NCI-H1694 (cell line): ENCODE results near the gene ZSCAN29.
"Not testable (repeated sequence)": the region's sequence is repeated elsewhere in the genome, so short reads cannot be mapped to it uniquely, and the experiment has no call there.

Source experiments
- DNase-seq: peaks from one replicate; lab custom pipeline; 2025; lab: John Stamatoyannopoulos, UW

ZSCAN29 gene

GRCh38 chr15:43370975-43371974, at the start of gene ZSCAN29, which contains the start of gene TUBGCP4:
ZSCAN29 (minus strand) TSS chr15:43371043; CDS start chr15:43369913, 1,130 bp downstream.
TUBGCP4 (plus strand) TSS chr15:43371101; CDS start chr15:43371355, 254 bp downstream.
- DNase-seq = peak; percentile 47

GRCh38 chr15:43420435-43420834, 49.6 kb upstream of the ZSCAN29 start:
- DNase-seq = no peak

DNA sequence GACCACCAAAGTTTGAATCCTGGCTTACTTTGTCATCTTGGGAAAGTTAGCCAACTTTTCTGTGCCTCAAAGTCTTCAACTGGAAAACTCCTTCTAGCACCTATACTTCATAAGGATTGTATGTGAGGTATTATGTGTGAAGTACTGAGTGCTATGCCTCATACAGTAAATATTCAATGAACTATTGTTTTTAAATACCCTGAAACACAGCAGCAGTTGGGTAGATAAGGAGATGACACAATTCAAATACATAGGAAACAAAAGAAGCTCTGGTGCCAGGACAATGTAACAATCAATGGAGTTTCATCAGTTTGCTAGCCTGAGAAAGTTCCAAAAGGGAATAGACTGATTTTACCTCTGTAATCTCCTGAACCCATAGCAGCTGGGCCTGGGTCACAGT, 43.4 kb upstream of the ZSCAN29 start:
- DNase-seq = no peak

GRCh38 chr15:43412096-43412495, 41.3 kb upstream of the ZSCAN29 start:
- DNase-seq = no peak

DNA sequence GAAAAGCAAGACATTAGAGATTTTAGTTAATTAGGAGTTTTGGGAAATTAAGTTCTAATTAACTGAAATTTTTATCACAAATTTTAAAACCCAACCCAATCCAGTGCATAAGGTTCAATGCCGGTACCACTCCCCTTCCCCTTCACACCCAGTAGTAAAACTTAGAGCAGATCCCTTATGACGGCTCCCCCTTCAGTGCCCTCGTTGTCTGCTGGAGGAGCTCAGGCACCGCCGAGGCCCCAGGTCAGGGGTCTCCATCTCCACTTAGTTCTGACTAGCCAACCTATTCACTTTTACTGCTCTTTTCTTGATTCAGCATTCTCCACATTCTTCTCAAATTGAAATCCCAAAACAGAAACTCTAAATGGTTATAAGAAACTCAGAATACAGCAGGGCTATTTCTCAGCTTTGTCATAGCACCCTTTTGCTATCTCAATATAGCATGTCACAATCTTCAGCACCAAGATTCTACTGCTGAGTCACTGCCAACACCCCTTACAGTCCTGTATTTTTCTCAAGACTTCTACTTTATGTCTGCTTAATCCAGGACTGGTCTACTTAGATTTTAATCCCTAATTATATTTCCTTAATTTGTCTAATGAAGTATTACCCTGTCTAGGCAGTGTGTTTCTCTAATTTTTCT, 39.9 kb upstream of the ZSCAN29 start:
- DNase-seq = no peak

GRCh38 chr15:43408789-43409188, 37.9 kb upstream of the ZSCAN29 start:
- no peak for DNase-seq

DNA sequence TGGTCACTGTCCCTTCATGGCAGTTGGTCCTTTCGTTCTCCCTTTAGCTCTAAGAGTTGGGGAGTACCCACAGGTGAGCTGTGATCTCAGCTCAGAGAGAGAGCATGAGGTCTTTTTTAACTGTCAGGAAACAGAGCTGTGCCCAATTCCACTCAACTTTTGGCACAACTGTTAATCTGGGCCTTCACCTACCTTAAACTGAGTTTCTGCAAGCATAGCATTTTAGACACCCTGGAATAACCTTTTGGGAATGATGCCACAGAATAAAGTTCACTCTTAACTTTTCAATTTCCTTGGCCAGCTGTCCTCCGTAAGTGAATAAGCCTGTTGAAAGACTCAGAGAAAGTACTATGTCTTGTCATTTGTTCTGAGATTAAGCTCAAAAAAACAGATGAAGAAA, 36.0 kb upstream of the ZSCAN29 start:
- no peak for DNase-seq

DNA sequence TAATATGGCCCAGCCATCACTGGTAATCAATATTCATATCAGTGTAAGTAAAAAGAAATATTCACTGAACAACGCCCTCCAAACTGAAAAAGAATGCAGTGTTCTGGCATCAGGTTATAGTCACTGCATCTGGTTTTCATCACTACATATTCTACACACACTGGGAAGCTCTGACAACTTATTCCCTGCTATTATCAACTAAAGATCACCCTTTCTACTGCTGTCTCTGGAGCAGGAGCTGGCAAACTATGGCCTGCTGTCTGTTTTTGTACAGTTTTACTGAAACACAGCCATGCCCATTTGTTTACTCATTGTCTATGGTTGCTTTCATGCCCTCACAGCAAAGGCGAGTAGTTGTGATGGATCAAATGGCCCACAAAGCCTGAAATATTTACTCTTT, 35.3 kb upstream of the ZSCAN29 start:
- DNase-seq = no peak

DNA sequence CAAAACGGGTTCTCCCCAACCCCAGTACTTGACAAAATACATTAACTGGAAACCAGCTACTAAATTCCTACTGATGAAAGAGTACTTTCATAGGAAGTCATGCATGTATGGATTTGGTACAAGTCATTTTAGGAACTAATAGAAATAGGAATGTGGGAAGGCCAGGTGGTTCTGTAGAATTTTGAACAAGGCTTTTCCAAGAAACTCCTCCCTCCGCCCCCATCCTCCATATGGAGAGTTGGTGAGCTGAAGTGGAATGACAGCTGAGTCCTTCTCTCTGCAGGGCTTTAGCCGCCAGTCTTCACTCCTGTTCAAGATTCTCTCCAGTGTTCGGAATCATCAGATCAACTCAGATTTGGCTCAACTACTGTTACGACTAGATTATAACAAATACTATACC, 33.3 kb upstream of the ZSCAN29 start:
- DNase-seq = no peak

GRCh38 chr15:43403616-43404015, 32.8 kb upstream of the ZSCAN29 start:
- no peak for DNase-seq

- DNase-seq = no peak
Observed at GRCh38 chr15:43402255-43402654, 31.4 kb upstream of the ZSCAN29 start.

- DNase-seq = not testable (repeated sequence)
Observed at GRCh38 chr15:43393592-43393991, 22.7 kb upstream of the ZSCAN29 start.

GRCh38 chr15:43390723-43391122, 19.9 kb upstream of the ZSCAN29 start:
- no peak for DNase-seq

GRCh38 chr15:43383070-43383469, 12.2 kb upstream of the ZSCAN29 start:
- no peak for DNase-seq

DNA sequence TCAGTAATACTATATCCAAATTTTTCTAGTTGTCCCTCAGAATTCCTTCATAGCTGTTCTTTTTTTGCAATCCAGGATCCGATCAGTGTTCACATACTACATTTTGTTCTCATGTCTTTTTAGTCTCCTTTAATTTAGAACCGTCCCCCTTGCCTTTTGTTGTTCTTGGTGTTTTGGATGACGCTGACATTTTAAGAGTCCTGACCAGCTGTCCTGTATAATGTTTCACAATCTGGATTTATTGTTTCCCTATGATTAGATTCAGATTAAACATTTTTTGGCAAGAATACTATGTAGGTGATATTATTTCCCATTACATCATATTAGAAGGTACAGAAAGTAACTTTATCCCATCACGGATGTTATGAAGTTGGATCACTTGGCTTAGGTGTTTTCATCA, 11.5 kb upstream of the ZSCAN29 start:
- DNase-seq = no peak

GRCh38 chr15:43378601-43379000, 7.8 kb upstream of the ZSCAN29 start:
- DNase-seq = no peak

GRCh38 chr15:43376017-43376705, 5.3 kb upstream of the ZSCAN29 start:
- peak; percentile 23 for DNase-seq

- DNase-seq = no peak
Observed at GRCh38 chr15:43370310-43370974, 401 bp downstream of the ZSCAN29 start.

DNA sequence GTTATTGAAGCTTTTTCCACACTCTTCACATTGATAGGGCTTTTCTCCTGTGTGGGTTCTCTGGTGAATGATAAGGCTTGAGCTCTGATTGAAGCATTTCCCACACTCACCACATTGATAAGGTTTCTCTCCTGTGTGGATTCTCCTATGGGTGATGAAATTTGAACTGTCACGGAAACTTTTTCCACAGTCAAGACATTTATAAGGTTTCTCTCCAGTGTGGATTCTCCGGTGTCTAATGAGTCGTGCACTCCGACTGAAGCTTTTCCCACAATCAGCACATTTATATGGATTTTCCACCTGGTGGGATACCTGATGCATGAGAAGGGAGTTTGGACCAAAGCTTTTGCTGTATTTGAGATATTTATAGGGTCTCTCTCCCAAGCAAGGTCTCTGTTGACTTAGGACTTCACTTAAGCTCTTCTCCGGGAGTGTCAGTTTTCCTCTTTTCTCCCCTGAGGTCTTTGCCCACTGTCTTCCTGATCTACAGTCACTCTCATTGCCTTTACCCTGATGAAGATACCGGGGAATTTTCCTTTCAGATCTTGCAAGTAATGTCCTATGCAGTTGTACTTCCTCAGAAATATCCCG, 9.4 kb downstream of the ZSCAN29 start:
- DNase-seq = no peak

- DNase-seq = no peak
Observed at GRCh38 chr15:43360821-43361220, 10.0 kb downstream of the ZSCAN29 start.

DNA sequence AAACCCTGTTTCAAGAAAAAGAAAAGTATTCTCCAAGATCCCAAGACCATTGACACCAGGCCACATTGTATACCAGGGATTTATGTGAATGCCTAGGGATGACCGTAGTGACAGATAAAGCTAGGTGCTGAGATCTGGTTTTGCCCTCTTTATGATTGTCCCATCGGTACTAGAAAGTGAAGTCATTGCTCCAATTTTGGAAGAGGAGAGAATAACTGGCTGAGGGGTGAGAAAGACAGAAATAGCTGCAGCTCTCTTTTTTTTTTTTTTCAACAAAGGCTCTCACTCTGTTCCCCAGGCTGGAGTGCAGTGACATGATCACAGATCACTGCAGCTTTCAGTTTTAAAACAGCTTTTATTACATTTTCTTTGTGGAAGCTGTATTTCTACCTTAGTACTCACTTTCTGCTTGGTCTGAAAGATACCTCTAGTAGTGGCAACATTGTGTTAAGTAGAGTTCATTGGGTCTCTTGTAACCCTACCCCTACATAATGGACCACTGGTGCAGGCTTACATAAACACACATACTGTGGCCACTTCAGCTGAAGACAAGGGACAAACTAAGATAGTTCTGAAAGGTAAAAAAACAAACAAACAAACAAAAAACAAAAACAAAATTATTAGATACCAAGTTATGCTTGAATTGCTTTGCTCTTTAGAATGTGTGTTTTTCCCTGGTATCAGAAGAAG, 18.0 kb downstream of the ZSCAN29 start:
- no peak for DNase-seq
